ENCODE data around the gene IRGM.
A peak's percentile ranks its signal among the peaks of the same experiment; 100 is the strongest.
"Not testable (repeated sequence)": the region's sequence is repeated elsewhere in the genome, so short reads cannot be mapped to it uniquely, and the experiment has no call there.

The IRGM gene

GRCh38 chr5:150846308-150846653 is at the start of gene IRGM:
Gene IRGM, plus strand, starts transcription at chr5:150846521. Its CDS starts 1,603 bp downstream, at chr5:150848124.
- DNase-seq (ENCODE audit: low spot score) = not testable (repeated sequence)

GRCh38 chr5:150797384-150797783 is 48.9 kb upstream of the IRGM start:
- no peak for DNase-seq (ENCODE audit: low spot score)

GRCh38 chr5:150801117-150801927 is 45.0 kb upstream of the IRGM start:
- DNase-seq (ENCODE audit: low spot score) = peak; percentile 57

GRCh38 chr5:150804388-150804787 is 41.9 kb upstream of the IRGM start:
- DNase-seq (ENCODE audit: low spot score) = no peak

- no peak for DNase-seq (ENCODE audit: low spot score)
Observed at GRCh38 chr5:150809363-150809762, 37.0 kb upstream of the IRGM start.

- no peak for DNase-seq (ENCODE audit: low spot score)
Observed at GRCh38 chr5:150815010-150815409, 31.3 kb upstream of the IRGM start.

- DNase-seq (ENCODE audit: low spot score) = no peak
Observed at GRCh38 chr5:150816946-150817345, 29.4 kb upstream of the IRGM start.

- no peak for DNase-seq (ENCODE audit: low spot score)
Observed at GRCh38 chr5:150829744-150830143, 16.6 kb upstream of the IRGM start.

- not testable (repeated sequence) for DNase-seq (ENCODE audit: low spot score)
Observed at GRCh38 chr5:150831821-150832220, 14.5 kb upstream of the IRGM start.

- no peak for DNase-seq (ENCODE audit: low spot score)
Observed at GRCh38 chr5:150836064-150836463, 10.3 kb upstream of the IRGM start.

GRCh38 chr5:150836703-150837102 is 9.6 kb upstream of the IRGM start:
- DNase-seq (ENCODE audit: low spot score) = no peak

GRCh38 chr5:150845185-150845859 is 999 bp upstream of the IRGM start:
- not testable (repeated sequence) for DNase-seq (ENCODE audit: low spot score)

- DNase-seq (ENCODE audit: low spot score) = peak; percentile 75
Observed at GRCh38 chr5:150846654-150847333, 473 bp downstream of the IRGM start.

GRCh38 chr5:150847334-150847695 is 994 bp downstream of the IRGM start:
- no peak for DNase-seq (ENCODE audit: low spot score)

GRCh38 chr5:150848271-150848670 is 1.9 kb downstream of the IRGM start:
- DNase-seq (ENCODE audit: low spot score) = no peak

GRCh38 chr5:150851039-150851438 is 4.7 kb downstream of the IRGM start:
- DNase-seq (ENCODE audit: low spot score) = no peak

GRCh38 chr5:150853561-150853960 is 7.2 kb downstream of the IRGM start:
- DNase-seq (ENCODE audit: low spot score) = no peak

GRCh38 chr5:150856700-150857099 is 10.4 kb downstream of the IRGM start:
- not testable (repeated sequence) for DNase-seq (ENCODE audit: low spot score)

GRCh38 chr5:150860246-150860821 is 14.0 kb downstream of the IRGM start:
- no peak for DNase-seq (ENCODE audit: low spot score)

GRCh38 chr5:150862070-150862469 is 15.7 kb downstream of the IRGM start:
- DNase-seq (ENCODE audit: low spot score) = no peak

- DNase-seq (ENCODE audit: low spot score) = no peak
Observed at GRCh38 chr5:150879358-150879757, 33.0 kb downstream of the IRGM start.

Measured in D341Med (cell line).